ENCODE results near the gene CDH23. TPM values are rescaled to one million over a fixed set of nuclear protein-coding genes. Genes with fewer than 3 reads are reported as not detected.

CDH23 gene
- total and polyA plus RNA-seq, 2 experiments from 2014 or later, result 0.30 to 1.5 TPM

DNA sequence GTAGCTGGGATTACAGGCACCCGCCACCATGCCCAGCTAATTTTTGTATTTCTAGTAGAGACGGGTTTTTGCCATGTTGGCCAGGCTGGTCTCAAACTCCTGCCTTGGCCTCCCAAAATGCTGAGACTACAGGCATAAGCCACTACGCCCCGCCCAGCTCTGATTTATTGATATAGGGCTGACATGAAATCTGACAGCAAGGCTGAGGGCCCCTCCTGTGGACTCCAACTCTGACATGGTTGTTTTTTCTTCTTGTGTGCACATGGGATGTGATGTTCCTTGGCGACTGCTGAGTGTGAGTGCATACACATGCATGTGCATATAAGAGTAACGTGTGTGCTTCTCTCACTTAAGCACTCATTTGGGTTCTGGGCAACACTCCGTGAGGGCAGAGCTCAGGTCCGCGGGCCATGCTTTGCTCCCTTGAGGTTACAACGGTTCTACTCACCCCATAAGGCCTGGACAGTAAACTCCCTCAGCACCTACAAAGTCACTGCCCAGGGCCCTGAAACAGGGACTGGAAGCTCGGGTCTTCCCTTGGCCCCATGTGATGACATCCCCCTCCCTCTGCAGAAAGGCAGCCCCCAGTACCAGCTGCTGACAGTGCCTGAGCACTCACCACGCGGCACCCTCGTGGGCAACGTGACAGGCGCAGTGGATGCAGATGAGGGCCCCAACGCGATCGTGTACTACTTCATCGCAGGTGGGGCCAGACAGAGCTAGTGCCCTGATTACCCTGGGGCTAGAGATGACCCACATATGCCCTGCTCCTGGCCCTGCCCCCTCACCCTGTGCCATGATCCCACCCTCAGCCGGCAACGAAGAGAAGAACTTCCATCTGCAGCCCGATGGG, 410.2 kb downstream of the CDH23 start:
- Histone ChIP-seq H2AFZ (no peak overlapping the region), H3K27ac (no peak overlapping the region), H3K4me2 (no peak overlapping the region), H4K20me1 (ENCODE audit: insufficient read depth, poor library complexity, severe bottlenecking) (no peaks in the 10 kb centered on the region), H3K9me3 (ENCODE audit: low read depth) (no peaks in the 10 kb centered on the region), H3K36me3 (replicated peaks; ENCODE audit: insufficient read depth, low read depth) (no peaks in the 10 kb centered on the region), H3K79me2 (no peaks in the 10 kb centered on the region), H3K27me3 (peaks cover 14% of the 10 kb centered on the region), H3K4me3 (no peak overlapping the region), H3K9me2 (replicated peaks; ENCODE audit: insufficient read depth) (no peaks in the 10 kb centered on the region), H3K4me1 (ENCODE audit: insufficient read depth) (no peaks in the 10 kb centered on the region)
- DNase-seq (ENCODE audit: low spot score), result no peak
- TF ChIP-seq EZH2 (IDR thresholded peaks at IDR 0.05; ENCODE audit: borderline replicate concordance), result no peak
- TF ChIP-seq, protein P1, sequence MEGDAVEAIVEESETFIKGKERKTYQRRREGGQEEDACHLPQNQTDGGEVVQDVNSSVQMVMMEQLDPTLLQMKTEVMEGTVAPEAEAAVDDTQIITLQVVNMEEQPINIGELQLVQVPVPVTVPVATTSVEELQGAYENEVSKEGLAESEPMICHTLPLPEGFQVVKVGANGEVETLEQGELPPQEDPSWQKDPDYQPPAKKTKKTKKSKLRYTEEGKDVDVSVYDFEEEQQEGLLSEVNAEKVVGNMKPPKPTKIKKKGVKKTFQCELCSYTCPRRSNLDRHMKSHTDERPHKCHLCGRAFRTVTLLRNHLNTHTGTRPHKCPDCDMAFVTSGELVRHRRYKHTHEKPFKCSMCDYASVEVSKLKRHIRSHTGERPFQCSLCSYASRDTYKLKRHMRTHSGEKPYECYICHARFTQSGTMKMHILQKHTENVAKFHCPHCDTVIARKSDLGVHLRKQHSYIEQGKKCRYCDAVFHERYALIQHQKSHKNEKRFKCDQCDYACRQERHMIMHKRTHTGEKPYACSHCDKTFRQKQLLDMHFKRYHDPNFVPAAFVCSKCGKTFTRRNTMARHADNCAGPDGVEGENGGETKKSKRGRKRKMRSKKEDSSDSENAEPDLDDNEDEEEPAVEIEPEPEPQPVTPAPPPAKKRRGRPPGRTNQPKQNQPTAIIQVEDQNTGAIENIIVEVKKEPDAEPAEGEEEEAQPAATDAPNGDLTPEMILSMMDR (IDR thresholded peaks at IDR 0.05; ENCODE audit: poor library complexity), result no peak
- no peak for TF ChIP-seq EZH2phosphoT487 (IDR thresholded peaks at IDR 0.05; ENCODE audit: low read depth, severe bottlenecking, unreplicated experiment)
- WGBS (ENCODE audit: low lambda C conversion rate, missing lambda C conversion rate), result 91% methylated on average over 23 of the region's 23 CpGs

DNA sequence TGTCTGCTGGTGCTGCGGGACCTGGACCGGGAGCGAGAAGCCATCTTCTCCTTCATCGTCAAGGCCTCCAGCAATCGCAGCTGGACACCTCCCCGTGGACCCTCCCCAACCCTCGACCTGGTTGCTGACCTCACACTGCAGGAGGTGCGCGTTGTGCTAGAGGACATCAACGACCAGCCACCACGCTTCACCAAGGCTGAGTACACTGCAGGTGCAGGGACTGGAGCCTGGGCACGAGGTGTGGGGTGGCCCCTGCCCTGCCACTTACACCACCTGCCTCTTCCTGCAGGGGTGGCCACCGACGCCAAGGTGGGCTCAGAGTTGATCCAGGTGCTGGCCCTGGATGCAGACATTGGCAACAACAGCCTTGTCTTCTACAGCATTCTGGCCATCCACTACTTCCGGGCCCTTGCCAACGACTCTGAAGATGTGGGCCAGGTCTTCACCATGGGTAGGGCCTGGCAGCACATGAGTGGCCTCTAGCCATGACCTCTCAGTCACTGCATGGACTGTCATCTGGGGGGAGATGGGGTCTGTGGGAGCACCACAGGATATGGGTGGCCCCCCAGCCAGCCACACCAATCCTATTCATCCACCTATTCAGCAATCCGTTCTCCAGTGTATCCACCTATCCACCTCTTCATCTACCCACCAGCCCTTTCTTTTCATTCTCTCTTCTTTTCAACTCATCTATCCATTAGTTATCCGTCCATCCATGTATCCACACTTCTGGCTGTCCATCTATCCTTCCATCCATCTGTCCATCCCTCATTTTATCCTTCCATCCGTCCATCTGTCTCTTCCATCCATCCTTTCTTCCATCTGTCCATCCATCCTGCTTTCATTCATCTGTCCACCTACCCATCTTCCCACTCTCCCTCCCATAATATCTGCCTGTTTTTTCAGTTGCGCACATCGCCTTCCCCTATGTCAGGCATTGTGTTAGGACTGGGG, 411.1 kb downstream of the CDH23 start:
- no peak for TF ChIP-seq EZH2phosphoT487 (IDR thresholded peaks at IDR 0.05; ENCODE audit: low read depth, severe bottlenecking, unreplicated experiment)
- no peak for TF ChIP-seq EZH2 (IDR thresholded peaks at IDR 0.05; ENCODE audit: borderline replicate concordance)
- TF ChIP-seq, protein P1 (IDR thresholded peaks at IDR 0.05; ENCODE audit: poor library complexity), result no peak
- H2AFZ ChIP-seq, result no peak overlapping the region
- no peaks in the 10 kb centered on the region for H3K36me3 ChIP-seq (replicated peaks; ENCODE audit: insufficient read depth, low read depth)
- no peaks in the 10 kb centered on the region for H4K20me1 ChIP-seq (ENCODE audit: insufficient read depth, poor library complexity, severe bottlenecking)
- peaks cover 14% of the 10 kb centered on the region for H3K27me3 ChIP-seq
- H3K4me2 ChIP-seq, result no peak overlapping the region
- DNase-seq (ENCODE audit: low spot score), result no peak
- no peak overlapping the region for H3K27ac ChIP-seq
- no peak overlapping the region for H3K4me3 ChIP-seq
- no peaks in the 10 kb centered on the region for H3K9me2 ChIP-seq (replicated peaks; ENCODE audit: insufficient read depth)
- WGBS (ENCODE audit: low lambda C conversion rate, missing lambda C conversion rate), result 97% methylated on average over 21 of the region's 21 CpGs
- H3K79me2 ChIP-seq, result no peaks in the 10 kb centered on the region
- H3K4me1 ChIP-seq (ENCODE audit: insufficient read depth), result no peaks in the 10 kb centered on the region
- H3K9me3 ChIP-seq (ENCODE audit: low read depth), result no peaks in the 10 kb centered on the region

DNA sequence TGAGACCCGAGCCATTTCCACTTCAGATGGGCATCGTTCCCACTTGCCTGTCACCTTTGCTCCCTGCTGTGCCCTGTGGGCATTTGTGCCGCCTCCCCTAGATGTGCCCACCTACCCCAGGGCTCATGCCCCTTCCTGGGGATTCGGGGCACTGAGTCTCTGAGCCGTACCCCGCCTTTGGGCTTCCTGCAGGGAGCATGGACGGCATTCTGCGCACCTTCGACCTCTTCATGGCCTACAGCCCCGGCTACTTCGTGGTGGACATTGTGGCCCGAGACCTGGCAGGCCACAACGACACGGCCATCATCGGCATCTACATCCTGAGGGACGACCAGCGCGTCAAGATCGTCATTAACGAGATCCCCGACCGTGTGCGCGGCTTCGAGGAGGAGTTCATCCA, 412.9 kb downstream of the CDH23 start:
- H3K9me3 ChIP-seq (ENCODE audit: low read depth), result no peaks in the 10 kb centered on the region
- H3K27ac ChIP-seq, result no peak overlapping the region
- no peaks in the 10 kb centered on the region for H3K79me2 ChIP-seq
- H3K36me3 ChIP-seq (replicated peaks; ENCODE audit: insufficient read depth, low read depth), result no peaks in the 10 kb centered on the region
- H3K4me3 ChIP-seq, result no peak overlapping the region
- no peak for DNase-seq (ENCODE audit: low spot score)
- H2AFZ ChIP-seq, result no peak overlapping the region
- H3K4me2 ChIP-seq, result no peak overlapping the region
- no peaks in the 10 kb centered on the region for H3K9me2 ChIP-seq (replicated peaks; ENCODE audit: insufficient read depth)
- H3K27me3 ChIP-seq, result peaks cover 8% of the 10 kb centered on the region
- TF ChIP-seq EZH2phosphoT487 (IDR thresholded peaks at IDR 0.05; ENCODE audit: low read depth, severe bottlenecking, unreplicated experiment), result no peak
- TF ChIP-seq, protein P1 (IDR thresholded peaks at IDR 0.05; ENCODE audit: poor library complexity), result no peak
- TF ChIP-seq EZH2 (IDR thresholded peaks at IDR 0.05; ENCODE audit: borderline replicate concordance), result no peak
- H4K20me1 ChIP-seq (ENCODE audit: insufficient read depth, poor library complexity, severe bottlenecking), result no peaks in the 10 kb centered on the region
- no peaks in the 10 kb centered on the region for H3K4me1 ChIP-seq (ENCODE audit: insufficient read depth)
- WGBS (ENCODE audit: low lambda C conversion rate, missing lambda C conversion rate), result 93% methylated on average over 25 of the region's 25 CpGs
